MM.1S (cell line): Measurements from ENCODE around the gene LRRC75A.

ENCODE experiments used
- DNase-seq: peaks from one replicate; pipeline ENCODE4 v3.0.0-alpha.2; 2015
- H2AFZ ChIP-seq: fragments of 300-600 bp; sonication (generic); 2 replicates; pipeline ENCODE4 v1.6.0; 2016; ENCODE audit warnings: antibody characterized with exemption, low read length
- H3F3A ChIP-seq: fragments of 300-600 bp; sonication (generic); 2 replicates; pipeline ENCODE4 v1.6.1; 2016; ENCODE audit warnings: mild to moderate bottlenecking, antibody characterized with exemption, low read length, moderate library complexity, mixed read lengths; ENCODE audit not compliant: insufficient read depth
- H3K27ac ChIP-seq: fragments of 300-600 bp; sonication (generic); 2 replicates; pipeline ENCODE4 v1.5.1; 2016; ENCODE audit warnings: mild to moderate bottlenecking, low read length
- H3K27me3 ChIP-seq: fragments of 300-600 bp; sonication (generic); replicated peaks from 2 replicates; pipeline ENCODE4 v1.6.0; 2016; ENCODE audit warnings: low read length; ENCODE audit not compliant: insufficient read depth
- H3K36me3 ChIP-seq: fragments of 300-600 bp; sonication (generic); replicated peaks from 2 replicates; pipeline ENCODE4 v1.6.1; 2016; ENCODE audit warnings: mild to moderate bottlenecking, low read length, mixed read lengths; ENCODE audit not compliant: insufficient read depth
- H3K4me1 ChIP-seq: fragments of 300-600 bp; sonication (generic); 2 replicates; pipeline ENCODE4 v1.6.1; 2016; ENCODE audit warnings: low read length, mixed read lengths
- H3K4me2 ChIP-seq: fragments of 300-600 bp; sonication (generic); 2 replicates; pipeline ENCODE4 v1.6.0; 2016; ENCODE audit warnings: low read depth, low read length
- H3K4me3 ChIP-seq: fragments of 300-600 bp; sonication (generic); 2 replicates; pipeline ENCODE4 v1.5.1; 2016; ENCODE audit warnings: low read length, mixed read lengths
- H3K79me2 ChIP-seq: fragments of 300-600 bp; sonication (generic); 2 replicates; pipeline ENCODE4 v1.6.1; 2016; ENCODE audit warnings: mixed run types, low read length, mixed read lengths
- H3K9ac ChIP-seq: fragments of 300-600 bp; sonication (generic); 2 replicates; pipeline ENCODE4 v1.6.1; 2016; ENCODE audit warnings: low read length, mixed read lengths
- H3K9me2 ChIP-seq: fragments of 300-600 bp; sonication (generic); replicated peaks from 2 replicates; pipeline ENCODE4 v1.6.1; 2016; ENCODE audit warnings: mild to moderate bottlenecking, low read length, mixed read lengths; ENCODE audit not compliant: insufficient read depth
- H3K9me3 ChIP-seq: fragments of 300-600 bp; sonication (generic); replicated peaks from 2 replicates; pipeline ENCODE4 v1.6.1; 2016; ENCODE audit warnings: mild to moderate bottlenecking, low read length, mixed read lengths; ENCODE audit not compliant: insufficient read depth
- H4K20me1 ChIP-seq: fragments of 300-600 bp; sonication (generic); 2 replicates; pipeline ENCODE4 v1.6.1; 2016; ENCODE audit warnings: mild to moderate bottlenecking, low read length, moderate library complexity, mixed read lengths; ENCODE audit not compliant: insufficient read depth
- EZH2 ChIP-seq: fragments of 300-600 bp; sonication (generic); optimal IDR thresholded peaks from 2 replicates; pipeline ENCODE3; 2017; ENCODE audit warnings: low read depth, mild to moderate bottlenecking, antibody characterized with exemption, low read length, mixed read lengths
- EZH2phosphoT487 ChIP-seq: fragments of 300-600 bp; sonication (generic); IDR thresholded peaks from 2 replicates; pipeline ENCODE4 v1.6.1; 2018; ENCODE audit warnings: antibody characterized with exemption, low read length
- TF ChIP-seq, protein P1 (sequence below): fragments of 300-600 bp; sonication (generic); IDR thresholded peaks from 2 replicates; pipeline ENCODE4 v1.5.1; 2016; ENCODE audit warnings: antibody characterized with exemption, low read length, mixed read lengths

The LRRC75A gene

GRCh38 chr17:16486373-16487250, 5.4 kb downstream of the LRRC75A start:
- Histone ChIP-seq H3K9me3 (no peaks in the 10 kb centered on the region), H3K4me2 (no peak overlapping the region), H3K79me2 (no peaks in the 10 kb centered on the region), H3K4me3 (no peak overlapping the region), H3K36me3 (no peaks in the 10 kb centered on the region), H3K9me2 (no peaks in the 10 kb centered on the region), H3K9ac (no peak overlapping the region), H3F3A (no peaks in the 10 kb centered on the region), H4K20me1 (no peaks in the 10 kb centered on the region), H2AFZ (no peak overlapping the region), H3K4me1 (no peaks in the 10 kb centered on the region), H3K27ac (no peak overlapping the region), H3K27me3 (peaks cover 6% of the 10 kb centered on the region)
- no peak for DNase-seq
- TF ChIP-seq EZH2phosphoT487 (no peak), EZH2 (no peak)
- TF ChIP-seq, protein P1, sequence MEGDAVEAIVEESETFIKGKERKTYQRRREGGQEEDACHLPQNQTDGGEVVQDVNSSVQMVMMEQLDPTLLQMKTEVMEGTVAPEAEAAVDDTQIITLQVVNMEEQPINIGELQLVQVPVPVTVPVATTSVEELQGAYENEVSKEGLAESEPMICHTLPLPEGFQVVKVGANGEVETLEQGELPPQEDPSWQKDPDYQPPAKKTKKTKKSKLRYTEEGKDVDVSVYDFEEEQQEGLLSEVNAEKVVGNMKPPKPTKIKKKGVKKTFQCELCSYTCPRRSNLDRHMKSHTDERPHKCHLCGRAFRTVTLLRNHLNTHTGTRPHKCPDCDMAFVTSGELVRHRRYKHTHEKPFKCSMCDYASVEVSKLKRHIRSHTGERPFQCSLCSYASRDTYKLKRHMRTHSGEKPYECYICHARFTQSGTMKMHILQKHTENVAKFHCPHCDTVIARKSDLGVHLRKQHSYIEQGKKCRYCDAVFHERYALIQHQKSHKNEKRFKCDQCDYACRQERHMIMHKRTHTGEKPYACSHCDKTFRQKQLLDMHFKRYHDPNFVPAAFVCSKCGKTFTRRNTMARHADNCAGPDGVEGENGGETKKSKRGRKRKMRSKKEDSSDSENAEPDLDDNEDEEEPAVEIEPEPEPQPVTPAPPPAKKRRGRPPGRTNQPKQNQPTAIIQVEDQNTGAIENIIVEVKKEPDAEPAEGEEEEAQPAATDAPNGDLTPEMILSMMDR, result no peak

- no peak overlapping the region for H3K9ac ChIP-seq
- TF ChIP-seq, protein P1, result no peak
- TF ChIP-seq EZH2 (no peak), EZH2phosphoT487 (no peak)
These were observed 7.4 kb downstream of the LRRC75A start for GRCh38 chr17:16484445-16485175.

GRCh38 chr17:16483021-16483645, 8.9 kb downstream of the LRRC75A start:
- H3K9me3 ChIP-seq, result no peaks in the 10 kb centered on the region
- H3K27ac ChIP-seq, result no peak overlapping the region
- no peaks in the 10 kb centered on the region for H3K79me2 ChIP-seq
- H3K4me3 ChIP-seq, result no peak overlapping the region
- no peaks in the 10 kb centered on the region for H4K20me1 ChIP-seq
- H3K4me1 ChIP-seq, result no peaks in the 10 kb centered on the region
- H3K27me3 ChIP-seq, result no peaks in the 10 kb centered on the region
- H3K36me3 ChIP-seq, result no peaks in the 10 kb centered on the region
- no peak for TF ChIP-seq EZH2phosphoT487
- TF ChIP-seq EZH2, result no peak
- TF ChIP-seq, protein P1, result no peak
- H2AFZ ChIP-seq, result no peak overlapping the region
- no peaks in the 10 kb centered on the region for H3F3A ChIP-seq
- H3K9me2 ChIP-seq, result no peaks in the 10 kb centered on the region
- no peak overlapping the region for H3K9ac ChIP-seq
- no peak for DNase-seq
- no peak overlapping the region for H3K4me2 ChIP-seq

More at GRCh38 chr17:16484445-16485175, 7.4 kb downstream of the LRRC75A start:
- H3K4me1 ChIP-seq, result no peaks in the 10 kb centered on the region
- H3K4me3 ChIP-seq, result no peak overlapping the region
- no peaks in the 10 kb centered on the region for H3K36me3 ChIP-seq
- H3K4me2 ChIP-seq, result no peak overlapping the region
- H4K20me1 ChIP-seq, result no peaks in the 10 kb centered on the region
- no peaks in the 10 kb centered on the region for H3K79me2 ChIP-seq
- DNase-seq, result no peak
- no peaks in the 10 kb centered on the region for H3K9me3 ChIP-seq
- no peak overlapping the region for H2AFZ ChIP-seq
- H3K9me2 ChIP-seq, result no peaks in the 10 kb centered on the region
- H3K27ac ChIP-seq, result no peak overlapping the region
- H3K27me3 ChIP-seq, result no peaks in the 10 kb centered on the region
- no peaks in the 10 kb centered on the region for H3F3A ChIP-seq
